NCI-H2081 treated with DMSO at 0.1 percent for 48 hours (cell line): ENCODE data around the gene RAPH1.

Experiments used
- DNase-seq: peaks from one replicate; lab custom pipeline; 2025; lab: John Stamatoyannopoulos, UW

Gene RAPH1

DNA sequence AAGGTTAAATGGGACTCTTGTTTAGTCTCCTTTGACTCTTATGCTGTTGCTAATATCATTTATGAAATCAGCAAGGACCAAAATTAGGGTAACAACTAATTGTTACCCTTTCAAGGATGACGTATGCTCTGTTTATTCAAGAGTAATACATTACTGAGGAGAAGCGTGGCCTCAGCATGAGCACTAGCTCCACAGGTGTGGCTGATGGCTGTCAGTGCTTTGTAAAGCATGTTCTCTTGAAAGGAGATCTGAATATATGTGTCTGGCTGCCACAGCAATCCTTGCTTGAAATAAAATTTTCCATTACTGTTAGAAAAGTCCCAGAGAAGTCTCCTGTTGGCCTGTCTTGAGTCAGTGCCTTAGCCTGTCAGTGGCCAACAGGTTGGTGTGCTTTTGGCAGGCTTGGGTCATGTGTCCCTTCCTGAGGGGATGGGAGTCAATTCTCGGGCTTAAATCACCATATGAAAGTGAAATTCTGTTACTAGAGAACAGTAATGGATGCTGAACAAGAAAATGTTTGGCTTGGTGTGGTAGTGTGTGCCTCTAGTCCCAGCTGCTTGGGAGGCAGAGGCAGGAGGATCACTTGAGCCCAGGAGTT lies 174.2 kb downstream of the RAPH1 start:
- DNase-seq, result no peak

DNA sequence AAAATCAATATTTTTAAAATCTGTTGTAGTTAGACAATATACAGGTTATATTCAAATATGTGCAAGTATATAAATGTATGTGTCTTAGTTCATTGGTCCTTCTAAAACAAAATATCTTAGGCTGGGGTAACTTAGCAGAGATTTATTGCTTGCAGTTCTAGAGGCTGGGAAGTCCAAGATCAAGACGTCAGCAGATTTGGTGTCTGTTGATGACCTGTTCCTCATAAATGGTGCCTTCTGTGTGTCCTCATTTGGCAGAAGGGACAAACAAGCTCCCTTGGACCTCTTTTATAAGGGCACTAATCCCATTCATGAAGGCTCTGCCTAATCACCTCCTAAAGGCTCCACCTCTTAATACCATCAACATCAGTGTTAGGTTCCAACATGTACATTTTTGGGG lies 175.7 kb downstream of the RAPH1 start:
- DNase-seq, result no peak

DNA sequence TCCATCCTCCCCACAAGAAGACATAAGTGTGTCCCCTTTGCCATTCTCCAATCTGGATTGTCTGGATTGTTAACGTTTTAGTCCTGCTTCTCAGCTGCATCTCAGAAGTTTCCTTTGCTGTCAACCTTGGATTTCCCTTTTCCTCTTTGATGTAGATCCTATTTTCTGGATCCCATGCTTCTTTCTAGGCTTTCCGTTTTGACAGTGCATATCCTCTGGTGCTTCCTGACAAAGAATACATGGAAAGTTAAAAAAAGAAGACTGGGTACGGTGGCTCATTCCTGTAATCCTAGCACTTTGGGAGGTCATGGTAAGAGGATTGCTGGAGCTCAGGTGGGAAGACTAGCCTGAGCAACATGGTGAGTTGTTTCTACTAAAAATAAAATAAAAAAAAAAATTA lies 180.1 kb downstream of the RAPH1 start:
- no peak for DNase-seq

- no peak for DNase-seq
Observed at GRCh38 chr2:203352604-203353255, 182.4 kb downstream of the RAPH1 start.

DNA sequence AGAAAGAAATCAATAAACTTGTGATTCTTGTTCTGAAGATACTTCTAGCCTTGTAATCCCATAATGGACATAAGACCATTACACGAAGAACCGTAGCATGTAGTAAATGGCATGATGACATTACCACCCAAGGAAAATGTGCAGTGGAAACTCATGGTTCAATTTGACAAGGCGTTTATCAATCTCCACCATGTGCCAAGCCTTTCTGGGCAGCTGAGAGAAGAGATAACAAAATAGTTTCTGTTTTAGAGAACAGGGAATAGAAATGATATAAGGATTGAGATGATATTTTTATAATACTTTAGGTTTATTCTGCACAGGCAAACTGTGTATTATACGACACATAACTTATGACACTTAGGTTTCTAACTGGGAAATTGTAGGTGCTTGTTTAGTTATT lies 187.7 kb downstream of the RAPH1 start:
- DNase-seq, result no peak

DNA sequence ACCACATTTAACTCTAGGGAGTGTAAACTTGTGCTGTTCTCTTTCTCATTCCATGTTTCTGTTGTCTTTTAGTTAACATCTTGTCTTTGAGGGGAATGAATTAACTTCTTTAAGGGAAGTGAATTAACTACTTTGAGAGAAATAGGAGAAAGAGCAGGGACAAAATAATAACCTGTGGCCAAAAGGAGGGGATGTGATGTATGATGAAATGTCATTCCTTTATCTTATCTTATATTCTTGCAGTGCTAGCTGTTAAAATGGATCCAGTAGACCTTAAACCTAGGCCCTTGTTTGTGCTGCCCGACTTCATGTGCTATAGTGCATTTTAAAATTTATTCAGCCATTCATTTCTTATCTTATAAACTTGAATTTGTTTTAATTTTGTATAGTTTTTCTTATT lies 188.5 kb downstream of the RAPH1 start:
- no peak for DNase-seq

DNA sequence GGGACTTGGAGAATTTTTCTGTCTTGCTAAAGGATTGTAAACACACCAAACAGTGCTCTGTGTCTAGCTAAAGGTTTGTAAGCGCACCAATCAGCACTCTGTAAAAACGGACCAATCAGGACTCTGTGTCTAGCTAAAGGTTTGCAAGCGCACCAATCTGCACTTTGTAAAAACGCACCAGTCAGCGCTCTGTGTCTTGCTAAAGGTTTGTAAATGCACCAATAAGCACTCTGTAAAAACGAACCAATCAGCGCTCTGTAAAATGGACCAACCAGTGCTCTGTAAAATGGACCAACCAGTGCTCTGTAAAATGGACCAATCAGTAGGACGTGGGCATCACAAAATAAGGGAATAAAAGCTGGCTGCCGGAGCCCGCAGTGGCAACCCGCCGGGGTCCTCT lies 190.4 kb downstream of the RAPH1 start:
- DNase-seq, result no peak
